ENCODE measurements around the gene RAPGEF4.

The RAPGEF4 gene

GRCh38 chr2:172970660-172971059 lies 235.0 kb downstream of the RAPGEF4 start:
- no peak for TF ChIP-seq CTCF (IDR thresholded peaks at IDR 0.05; ENCODE audit: control insufficient read depth, extremely low read depth, insufficient read depth)
- no peak overlapping the region for H3K4me3 ChIP-seq (ENCODE audit: low read depth, low read length)
- DNase-seq (ENCODE audit: low read depth), result no peak

- no peak for DNase-seq (ENCODE audit: low read depth)
- H3K4me3 ChIP-seq (ENCODE audit: low read depth, low read length), result no peak overlapping the region
- peak; percentile 82 for TF ChIP-seq CTCF (IDR thresholded peaks at IDR 0.05; ENCODE audit: control insufficient read depth, extremely low read depth, insufficient read depth)
Observed at GRCh38 chr2:172972005-172972619, 236.5 kb downstream of the RAPGEF4 start.

GRCh38 chr2:172974762-172975161 lies 239.1 kb downstream of the RAPGEF4 start:
- no peak for TF ChIP-seq CTCF (IDR thresholded peaks at IDR 0.05; ENCODE audit: control insufficient read depth, extremely low read depth, insufficient read depth)
- no peak overlapping the region for H3K4me3 ChIP-seq (ENCODE audit: low read depth, low read length)
- no peak for DNase-seq (ENCODE audit: low read depth)

- TF ChIP-seq CTCF (IDR thresholded peaks at IDR 0.05; ENCODE audit: control insufficient read depth, extremely low read depth, insufficient read depth), result no peak
- DNase-seq (ENCODE audit: low read depth), result no peak
- no peak overlapping the region for H3K4me3 ChIP-seq (ENCODE audit: low read depth, low read length)
Observed at GRCh38 chr2:172976116-172976515, 240.5 kb downstream of the RAPGEF4 start.

GRCh38 chr2:172976816-172977215 lies 241.2 kb downstream of the RAPGEF4 start:
- DNase-seq (ENCODE audit: low read depth), result no peak
- no peak overlapping the region for H3K4me3 ChIP-seq (ENCODE audit: low read depth, low read length)
- no peak for TF ChIP-seq CTCF (IDR thresholded peaks at IDR 0.05; ENCODE audit: control insufficient read depth, extremely low read depth, insufficient read depth)

- H3K4me3 ChIP-seq (ENCODE audit: low read depth, low read length), result no peak overlapping the region
- TF ChIP-seq CTCF (IDR thresholded peaks at IDR 0.05; ENCODE audit: control insufficient read depth, extremely low read depth, insufficient read depth), result peak; percentile 25; the same call in 1 of the 2 replicates
- no peak for DNase-seq (ENCODE audit: low read depth)
Observed at GRCh38 chr2:172977270-172978062, 241.8 kb downstream of the RAPGEF4 start.
